ENCODE data around the gene ANKRD52. TPM values are rescaled to one million over a fixed set of nuclear protein-coding genes. Genes with fewer than 3 reads are reported as not detected.

The ANKRD52 gene
- total and polyA plus RNA-seq, 9 of the 15 experiments (the other 6 are each of a cell fraction or from before 2014, with no cell fraction given), result 0.52 to 46.8 (median 7.9) TPM

DNA sequence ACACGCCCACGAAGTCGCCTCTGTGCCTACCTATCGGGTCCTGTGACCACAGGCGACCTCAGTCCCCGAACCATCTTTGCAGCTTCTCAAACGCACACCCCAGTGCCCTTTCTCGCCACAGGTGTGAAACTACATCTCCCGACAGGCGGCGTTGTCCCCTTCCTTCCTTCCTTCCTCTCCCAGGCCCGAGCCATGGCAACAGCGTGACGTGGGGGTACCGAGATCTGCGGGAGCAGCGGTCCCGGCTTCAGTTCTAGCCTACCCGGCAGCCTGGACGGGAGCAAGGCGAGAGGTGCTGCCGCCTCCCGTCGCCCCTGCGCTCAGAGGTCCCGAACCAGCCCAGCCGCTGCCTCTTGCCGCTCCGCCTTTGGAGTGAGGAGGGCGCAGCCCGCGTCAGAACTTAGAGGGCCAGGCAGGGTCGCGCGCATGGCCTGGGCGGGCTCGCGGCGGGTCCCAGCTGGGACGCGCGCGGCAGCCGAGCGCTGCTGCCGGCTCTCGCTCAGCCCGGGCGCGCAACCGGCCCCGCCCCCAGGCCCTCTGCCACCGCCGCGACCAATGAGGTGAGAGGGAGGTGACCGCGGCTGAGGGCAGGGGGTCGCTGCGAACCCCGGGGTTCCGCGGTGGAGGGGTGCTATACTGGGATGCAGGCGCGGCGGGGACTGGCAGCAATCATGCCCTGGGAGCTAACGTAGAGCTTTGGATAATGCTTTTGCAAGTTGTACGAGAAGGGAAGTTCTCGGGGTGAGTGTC is 8.7 kb upstream of the ANKRD52 start, which contains the start of gene COQ10A (continued):
- TF ChIP-seq, protein P1, sequence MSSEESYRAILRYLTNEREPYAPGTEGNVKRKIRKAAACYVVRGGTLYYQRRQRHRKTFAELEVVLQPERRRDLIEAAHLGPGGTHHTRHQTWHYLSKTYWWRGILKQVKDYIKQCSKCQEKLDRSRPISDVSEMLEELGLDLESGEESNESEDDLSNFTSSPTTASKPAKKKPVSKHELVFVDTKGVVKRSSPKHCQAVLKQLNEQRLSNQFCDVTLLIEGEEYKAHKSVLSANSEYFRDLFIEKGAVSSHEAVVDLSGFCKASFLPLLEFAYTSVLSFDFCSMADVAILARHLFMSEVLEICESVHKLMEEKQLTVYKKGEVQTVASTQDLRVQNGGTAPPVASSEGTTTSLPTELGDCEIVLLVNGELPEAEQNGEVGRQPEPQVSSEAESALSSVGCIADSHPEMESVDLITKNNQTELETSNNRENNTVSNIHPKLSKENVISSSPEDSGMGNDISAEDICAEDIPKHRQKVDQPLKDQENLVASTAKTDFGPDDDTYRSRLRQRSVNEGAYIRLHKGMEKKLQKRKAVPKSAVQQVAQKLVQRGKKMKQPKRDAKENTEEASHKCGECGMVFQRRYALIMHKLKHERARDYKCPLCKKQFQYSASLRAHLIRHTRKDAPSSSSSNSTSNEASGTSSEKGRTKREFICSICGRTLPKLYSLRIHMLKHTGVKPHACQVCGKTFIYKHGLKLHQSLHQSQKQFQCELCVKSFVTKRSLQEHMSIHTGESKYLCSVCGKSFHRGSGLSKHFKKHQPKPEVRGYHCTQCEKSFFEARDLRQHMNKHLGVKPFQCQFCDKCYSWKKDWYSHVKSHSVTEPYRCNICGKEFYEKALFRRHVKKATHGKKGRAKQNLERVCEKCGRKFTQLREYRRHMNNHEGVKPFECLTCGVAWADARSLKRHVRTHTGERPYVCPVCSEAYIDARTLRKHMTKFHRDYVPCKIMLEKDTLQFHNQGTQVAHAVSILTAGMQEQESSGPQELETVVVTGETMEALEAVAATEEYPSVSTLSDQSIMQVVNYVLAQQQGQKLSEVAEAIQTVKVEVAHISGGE (CRISPR knock-in tag; IDR thresholded peaks at IDR 0.05), result peak in 1 of 3 experiments; percentile 78; a peak in 2 of 6 replicates
- TF ChIP-seq CBFB (CRISPR knock-in tag; IDR thresholded peaks at IDR 0.05), result 0 out of 2 replicates have a peak, but pooled peaks have one; percentile 40
- no peak for TF ChIP-seq EWSR1 (IDR thresholded peaks at IDR 0.05; ENCODE audit: borderline replicate concordance, low read depth, partially characterized antibody)
- TF ChIP-seq, protein P2, sequence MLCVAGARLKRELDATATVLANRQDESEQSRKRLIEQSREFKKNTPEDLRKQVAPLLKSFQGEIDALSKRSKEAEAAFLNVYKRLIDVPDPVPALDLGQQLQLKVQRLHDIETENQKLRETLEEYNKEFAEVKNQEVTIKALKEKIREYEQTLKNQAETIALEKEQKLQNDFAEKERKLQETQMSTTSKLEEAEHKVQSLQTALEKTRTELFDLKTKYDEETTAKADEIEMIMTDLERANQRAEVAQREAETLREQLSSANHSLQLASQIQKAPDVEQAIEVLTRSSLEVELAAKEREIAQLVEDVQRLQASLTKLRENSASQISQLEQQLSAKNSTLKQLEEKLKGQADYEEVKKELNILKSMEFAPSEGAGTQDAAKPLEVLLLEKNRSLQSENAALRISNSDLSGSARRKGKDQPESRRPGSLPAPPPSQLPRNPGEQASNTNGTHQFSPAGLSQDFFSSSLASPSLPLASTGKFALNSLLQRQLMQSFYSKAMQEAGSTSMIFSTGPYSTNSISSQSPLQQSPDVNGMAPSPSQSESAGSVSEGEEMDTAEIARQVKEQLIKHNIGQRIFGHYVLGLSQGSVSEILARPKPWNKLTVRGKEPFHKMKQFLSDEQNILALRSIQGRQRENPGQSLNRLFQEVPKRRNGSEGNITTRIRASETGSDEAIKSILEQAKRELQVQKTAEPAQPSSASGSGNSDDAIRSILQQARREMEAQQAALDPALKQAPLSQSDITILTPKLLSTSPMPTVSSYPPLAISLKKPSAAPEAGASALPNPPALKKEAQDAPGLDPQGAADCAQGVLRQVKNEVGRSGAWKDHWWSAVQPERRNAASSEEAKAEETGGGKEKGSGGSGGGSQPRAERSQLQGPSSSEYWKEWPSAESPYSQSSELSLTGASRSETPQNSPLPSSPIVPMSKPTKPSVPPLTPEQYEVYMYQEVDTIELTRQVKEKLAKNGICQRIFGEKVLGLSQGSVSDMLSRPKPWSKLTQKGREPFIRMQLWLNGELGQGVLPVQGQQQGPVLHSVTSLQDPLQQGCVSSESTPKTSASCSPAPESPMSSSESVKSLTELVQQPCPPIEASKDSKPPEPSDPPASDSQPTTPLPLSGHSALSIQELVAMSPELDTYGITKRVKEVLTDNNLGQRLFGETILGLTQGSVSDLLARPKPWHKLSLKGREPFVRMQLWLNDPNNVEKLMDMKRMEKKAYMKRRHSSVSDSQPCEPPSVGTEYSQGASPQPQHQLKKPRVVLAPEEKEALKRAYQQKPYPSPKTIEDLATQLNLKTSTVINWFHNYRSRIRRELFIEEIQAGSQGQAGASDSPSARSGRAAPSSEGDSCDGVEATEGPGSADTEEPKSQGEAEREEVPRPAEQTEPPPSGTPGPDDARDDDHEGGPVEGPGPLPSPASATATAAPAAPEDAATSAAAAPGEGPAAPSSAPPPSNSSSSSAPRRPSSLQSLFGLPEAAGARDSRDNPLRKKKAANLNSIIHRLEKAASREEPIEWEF (CRISPR knock-in tag; IDR thresholded peaks at IDR 0.05), result no peak
- TF ChIP-seq PTTG1 (tag; IDR thresholded peaks at IDR 0.05; ENCODE audit: low read depth), result no peak
- TF ChIP-seq BACH1 (tag; IDR thresholded peaks at IDR 0.05), result no peak
- no peak for TF ChIP-seq RBM34 (IDR thresholded peaks at IDR 0.05; ENCODE audit: borderline replicate concordance, insufficient read depth, low read length)
- TF ChIP-seq, protein P3, sequence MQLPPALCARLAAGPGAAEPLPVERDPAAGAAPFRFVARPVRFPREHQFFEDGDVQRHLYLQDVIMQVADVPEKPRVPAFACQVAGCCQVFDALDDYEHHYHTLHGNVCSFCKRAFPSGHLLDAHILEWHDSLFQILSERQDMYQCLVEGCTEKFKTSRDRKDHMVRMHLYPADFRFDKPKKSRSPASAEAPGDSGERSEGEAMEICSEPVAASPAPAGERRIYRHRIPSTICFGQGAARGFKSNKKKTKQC (CRISPR knock-in tag; IDR thresholded peaks at IDR 0.05), result no peak
- TF ChIP-seq TCF7 (IDR thresholded peaks at IDR 0.05; ENCODE audit: borderline replicate concordance), result no peak
- TF ChIP-seq RBM17 (IDR thresholded peaks at IDR 0.05; ENCODE audit: borderline replicate concordance, low read depth, low read length), result no peak
- TF ChIP-seq, protein P4, sequence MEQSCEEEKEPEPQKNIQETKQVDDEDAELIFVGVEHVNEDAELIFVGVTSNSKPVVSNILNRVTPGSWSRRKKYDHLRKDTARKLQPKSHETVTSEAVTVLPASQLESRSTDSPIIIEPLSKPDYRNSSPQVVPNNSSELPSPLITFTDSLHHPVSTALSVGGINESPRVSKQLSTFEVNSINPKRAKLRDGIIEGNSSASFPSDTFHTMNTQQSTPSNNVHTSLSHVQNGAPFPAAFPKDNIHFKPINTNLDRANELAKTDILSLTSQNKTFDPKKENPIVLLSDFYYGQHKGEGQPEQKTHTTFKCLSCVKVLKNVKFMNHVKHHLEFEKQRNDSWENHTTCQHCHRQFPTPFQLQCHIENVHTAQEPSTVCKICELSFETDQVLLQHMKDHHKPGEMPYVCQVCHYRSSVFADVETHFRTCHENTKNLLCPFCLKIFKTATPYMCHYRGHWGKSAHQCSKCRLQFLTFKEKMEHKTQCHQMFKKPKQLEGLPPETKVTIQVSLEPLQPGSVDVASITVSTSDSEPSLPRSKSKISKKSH (CRISPR knock-in tag; IDR thresholded peaks at IDR 0.05), result no peak
- TF ChIP-seq NONO (IDR thresholded peaks at IDR 0.05; ENCODE audit: low read depth in 2 of 2, low read length in 1 of 2), result peak in 1 of 2 experiments; percentile 63; a peak in 1 of 4 replicates

All from K562 (cell line).